Activated CD4-positive, CD25-positive, alpha-beta regulatory T cell treated with anti-CD3 and anti-CD28 coated beads, Interleukin-2, amount 50 U/mL, for 24 hours (primary cell): ENCODE data around the gene OR52N2.

Source experiments
- ATAC-seq, 2 donors: fragments of 150-1000 bp; cut with Tn5 transposase; one replicate each; pipeline ENCODE4 v1.10.0; 2021; ENCODE audit warnings: mild to moderate bottlenecking in 1 of 2, moderate library complexity in 1 of 2

Gene OR52N2

GRCh38 chr11:5808500-5809121 is at the start of gene OR52N2:
Gene OR52N2, plus strand, starts transcription at chr11:5808924. Its CDS starts 11,412 bp downstream, at chr11:5820336.
- peak; percentile 72 to 83 for ATAC-seq

GRCh38 chr11:5767056-5767455 is 41.7 kb upstream of the OR52N2 start:
- ATAC-seq = no peak

GRCh38 chr11:5783255-5783654 is 25.5 kb upstream of the OR52N2 start, which contains the start of gene OR52N5:
Gene OR52N5, minus strand, starts transcription at chr11:5783355. Its CDS starts 4,721 bp downstream, at chr11:5778634.
- ATAC-seq = no peak

GRCh38 chr11:5791165-5791564 is 17.6 kb upstream of the OR52N2 start, which contains the start of gene OR52N1:
Gene OR52N1, minus strand, starts transcription at chr11:5791265. Its CDS starts 2,449 bp downstream, at chr11:5788816.
- ATAC-seq = no peak

GRCh38 chr11:5796541-5796940 is 12.2 kb upstream of the OR52N2 start:
- ATAC-seq = no peak

- no peak for ATAC-seq
Observed at GRCh38 chr11:5803982-5804381, 4.7 kb upstream of the OR52N2 start.

- ATAC-seq = no peak
Observed at GRCh38 chr11:5807580-5807979, 1.1 kb upstream of the OR52N2 start.

GRCh38 chr11:5809122-5809519 is 397 bp downstream of the OR52N2 start:
- peak in 1 of 2 donors; percentile 20 for ATAC-seq

GRCh38 chr11:5809905-5810795 is 1.4 kb downstream of the OR52N2 start:
- ATAC-seq = no peak

- no peak for ATAC-seq
Observed at GRCh38 chr11:5815534-5815933, 6.8 kb downstream of the OR52N2 start.

GRCh38 chr11:5818245-5818886 is 9.6 kb downstream of the OR52N2 start:
- ATAC-seq = peak in 1 of 2 donors; percentile 44

GRCh38 chr11:5831196-5831829 is 22.6 kb downstream of the OR52N2 start:
- ATAC-seq = no peak

GRCh38 chr11:5833446-5833845 is 24.7 kb downstream of the OR52N2 start:
- no peak for ATAC-seq

- no peak for ATAC-seq
Observed at GRCh38 chr11:5837695-5838094, 29.0 kb downstream of the OR52N2 start.

GRCh38 chr11:5841797-5842196 is 33.1 kb downstream of the OR52N2 start, which contains the start of gene OR52E6:
Gene OR52E6, minus strand, starts transcription at chr11:5841897. Its CDS starts 0 bp downstream, at chr11:5841897.
- ATAC-seq = no peak

- no peak for ATAC-seq
Observed at GRCh38 chr11:5846701-5847100, 38.0 kb downstream of the OR52N2 start.

GRCh38 chr11:5847711-5848110 is 39.0 kb downstream of the OR52N2 start:
- no peak for ATAC-seq

- ATAC-seq = no peak
Observed at GRCh38 chr11:5851002-5851401, 42.3 kb downstream of the OR52N2 start.

GRCh38 chr11:5857590-5857989 is 48.9 kb downstream of the OR52N2 start, which contains the start of gene OR52E8:
Gene OR52E8, minus strand, starts transcription at chr11:5857690. Its CDS starts 0 bp downstream, at chr11:5857690.
- ATAC-seq = no peak

GRCh38 chr11:5865826-5866225 is 57.1 kb downstream of the OR52N2 start:
- ATAC-seq = no peak
